Activated T-cell treated with anti-CD3 and anti-CD28 coated beads, Interleukin-2, amount 50 U/mL, for 48 hours (primary cell): ENCODE measurements around the gene CBY2.
A peak's percentile ranks its signal among the peaks of the same experiment; 100 is the strongest.
"Not testable (repeated sequence)": the region's sequence is repeated elsewhere in the genome, so short reads cannot be mapped to it uniquely, and the experiment has no call there.

Experiments
- DNase-seq, 2 experiments: peaks; one replicate each; pipeline ENCODE4 v3.0.0-alpha.2; 2020

CBY2 gene

DNA sequence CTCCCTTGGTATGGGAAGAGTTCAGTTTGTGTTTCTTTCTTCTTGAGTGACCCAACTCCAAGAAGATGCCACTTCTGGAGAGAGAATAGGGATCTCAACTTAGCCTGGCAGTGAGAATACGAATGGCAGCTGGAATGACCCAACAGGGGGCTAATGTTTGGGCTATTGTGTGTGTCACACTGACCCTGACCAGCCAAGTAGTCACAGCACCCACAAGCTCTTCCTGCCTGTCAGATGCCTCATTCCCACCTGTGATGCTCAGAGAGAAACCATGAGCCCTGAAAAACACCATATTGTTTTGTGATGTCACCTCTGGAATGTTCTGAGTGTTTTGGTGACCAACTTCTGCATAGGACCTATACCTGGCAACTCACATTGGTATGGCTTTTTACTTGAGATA is at the start of gene CBY2:
CBY2 (plus strand) TSS at position 233 of the 400 bp plus-strand sequence; CDS start at position 304, 71 bp downstream.
- DNase-seq = no peak

DNA sequence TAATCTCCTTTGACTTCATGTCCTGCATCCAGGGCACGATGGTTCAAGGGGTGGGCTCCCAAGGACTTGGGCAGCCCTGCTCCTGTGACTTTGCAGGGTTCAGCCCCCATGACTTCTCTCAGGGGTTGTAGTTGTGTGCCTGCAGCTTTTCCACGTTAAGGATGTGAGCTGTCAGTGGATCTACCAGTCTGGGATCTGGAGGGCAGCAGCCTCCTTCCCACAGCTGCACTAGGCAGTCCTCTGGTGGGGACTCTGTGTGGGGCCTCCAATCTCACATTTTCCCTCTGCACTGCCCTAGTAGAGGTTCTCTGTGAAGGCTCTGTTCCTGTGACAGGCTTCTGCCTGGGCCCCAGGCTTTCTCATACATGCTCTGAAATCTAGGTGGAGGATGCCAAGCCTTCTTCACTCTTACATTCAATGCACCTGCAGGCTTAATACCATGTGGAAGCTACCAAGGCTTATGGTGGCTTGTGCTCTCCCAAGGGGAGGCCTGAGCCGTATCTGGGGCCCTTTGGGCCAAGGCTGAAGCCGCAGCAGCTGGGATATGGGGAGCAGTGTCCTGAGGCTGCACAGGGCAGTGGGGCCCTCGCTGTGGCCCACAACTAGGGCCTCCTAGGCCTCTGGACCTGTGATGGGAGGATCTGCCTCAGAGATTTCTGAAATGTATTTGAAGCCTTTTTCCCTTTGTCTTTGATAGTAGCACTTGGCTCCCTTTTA is 47.3 kb upstream of the CBY2 start:
- no peak for DNase-seq

GRCh38 chr13:45658586-45659235 is 43.4 kb upstream of the CBY2 start:
- no peak for DNase-seq

GRCh38 chr13:45659536-45659935 is 42.6 kb upstream of the CBY2 start:
- no peak for DNase-seq

DNA sequence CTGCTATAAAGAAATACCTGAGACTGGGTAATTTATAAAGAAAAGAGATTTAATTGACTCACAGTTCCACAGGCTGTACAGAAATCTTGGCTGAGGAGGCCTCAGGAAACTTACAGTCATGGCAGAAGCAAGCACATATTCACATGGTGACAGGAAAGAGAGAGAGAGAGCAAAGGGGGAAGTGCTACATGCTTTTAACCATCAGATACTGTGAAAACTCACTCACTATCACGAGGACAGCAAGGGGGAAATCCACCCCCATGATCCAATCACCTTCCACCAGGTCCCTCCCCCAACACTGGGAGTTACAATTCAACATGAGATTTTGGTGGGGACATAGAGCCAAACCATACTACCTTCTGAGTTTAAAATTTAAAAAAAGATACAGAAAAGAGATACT is 41.7 kb upstream of the CBY2 start:
- DNase-seq = not testable (repeated sequence)

DNA sequence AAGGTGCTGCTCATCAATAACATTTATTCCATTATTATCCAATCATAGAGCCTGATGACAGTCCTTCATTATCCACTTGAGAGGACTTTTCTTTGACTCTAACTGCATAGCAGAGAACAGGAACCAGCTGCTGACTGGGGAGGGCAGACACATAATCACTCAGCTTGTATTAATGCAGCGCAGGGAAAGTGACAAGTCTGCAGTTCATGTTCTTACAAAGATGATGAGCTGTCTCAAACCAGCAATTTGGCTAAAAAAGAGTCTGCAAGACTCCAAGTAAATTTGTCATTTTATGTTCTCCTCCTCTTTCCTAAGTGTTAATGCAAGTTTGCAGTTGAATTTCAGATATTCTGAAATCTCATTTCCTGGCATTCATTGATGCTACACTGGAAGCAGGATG is 40.0 kb upstream of the CBY2 start:
- no peak for DNase-seq

DNA sequence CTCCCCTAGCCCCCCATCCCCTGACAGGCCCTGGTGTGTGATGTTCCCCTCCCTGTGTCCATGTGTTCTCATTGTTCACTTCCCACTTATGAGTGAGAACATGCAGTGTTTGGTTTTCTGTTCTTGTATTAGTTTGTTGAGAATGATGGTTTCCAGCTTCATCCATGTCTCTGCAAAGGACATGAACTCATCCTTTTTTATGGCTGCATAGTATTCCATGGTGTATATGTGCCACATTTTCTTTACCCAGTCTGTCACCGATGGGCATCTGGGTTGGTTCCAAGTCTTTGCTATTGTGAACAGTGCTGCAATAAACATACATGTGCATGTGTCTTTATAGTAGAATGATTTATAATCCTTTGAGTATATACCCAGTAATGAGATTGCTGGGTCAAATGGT is 39.2 kb upstream of the CBY2 start:
- not testable (repeated sequence) for DNase-seq

DNA sequence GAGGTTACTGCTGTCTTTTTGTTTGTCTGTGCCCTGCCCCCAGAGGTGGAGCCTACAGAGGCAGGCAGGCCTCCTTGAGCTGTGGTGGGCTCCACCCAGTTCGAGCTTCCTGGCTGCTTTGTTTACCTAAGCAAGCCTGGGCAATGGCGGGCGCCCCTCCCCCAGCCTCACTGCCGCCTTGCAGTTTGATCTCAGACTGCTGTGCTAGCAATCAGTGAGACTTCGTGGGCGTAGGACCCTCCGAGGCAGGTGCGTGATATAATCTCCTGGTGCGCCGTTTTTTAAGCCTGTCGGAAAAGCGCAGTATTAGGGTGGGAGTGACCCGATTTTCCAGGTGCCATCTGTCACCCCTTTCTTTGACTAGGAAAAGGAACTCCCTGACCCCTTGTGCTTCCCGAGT is 32.5 kb upstream of the CBY2 start:
- DNase-seq = not testable (repeated sequence)

DNA sequence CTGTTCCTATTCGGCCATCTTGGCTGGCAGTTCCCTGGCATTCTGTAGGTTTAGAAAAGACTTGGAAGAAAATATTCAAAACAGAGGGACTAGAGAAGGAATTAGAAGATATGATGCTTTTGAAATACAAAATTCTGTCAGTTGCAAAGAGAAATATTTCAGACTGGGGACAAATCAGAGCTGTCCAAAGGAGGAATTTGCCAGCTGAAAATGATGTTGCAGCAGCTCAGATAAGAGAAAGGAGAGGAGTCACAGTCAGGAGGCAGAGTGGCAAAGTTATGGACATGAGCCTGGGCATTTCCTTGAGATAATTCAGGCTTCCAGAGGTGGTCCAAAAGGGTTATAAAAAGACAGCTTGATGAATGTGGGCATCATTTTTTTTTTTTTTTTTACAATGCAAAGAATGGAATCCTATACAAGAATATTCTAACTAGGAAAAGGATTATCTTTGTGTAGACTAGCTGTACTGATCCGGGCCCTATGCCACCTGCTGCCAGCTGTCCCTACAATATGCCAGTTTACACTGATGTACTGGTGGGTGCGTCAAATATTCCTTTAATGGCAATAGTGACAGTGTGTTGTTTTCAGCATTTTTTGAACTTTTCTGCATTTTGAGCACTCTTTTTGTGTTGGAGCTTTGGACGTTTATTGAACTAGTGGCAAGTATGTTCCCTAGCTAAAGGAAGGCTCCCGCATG is 31.8 kb upstream of the CBY2 start:
- DNase-seq = no peak

- DNase-seq = no peak
These were observed 27.2 kb upstream of the CBY2 start for GRCh38 chr13:45674908-45675307.

DNA sequence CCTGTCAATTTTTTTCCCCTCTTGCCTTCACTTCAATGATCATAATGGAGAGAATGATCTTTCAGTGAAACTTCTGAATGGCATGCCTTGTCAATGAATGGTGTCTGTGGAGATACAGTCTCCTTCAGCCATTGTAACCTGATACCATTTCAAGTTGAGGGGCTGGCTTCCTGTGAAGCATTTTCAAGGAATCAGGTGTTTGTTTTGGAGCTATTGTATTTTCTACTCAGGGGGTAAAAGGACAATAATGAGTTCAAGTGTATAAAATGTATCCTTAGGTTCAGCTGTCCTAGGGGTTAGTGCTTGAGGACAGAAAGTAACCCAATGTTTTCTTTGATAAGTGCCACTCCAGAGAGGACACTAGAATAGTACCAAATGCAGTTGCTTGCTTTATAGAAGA is 23.8 kb upstream of the CBY2 start:
- DNase-seq = no peak

- DNase-seq = no peak
These were observed 21.0 kb upstream of the CBY2 start for GRCh38 chr13:45681113-45681512.

GRCh38 chr13:45682494-45683008 is 19.6 kb upstream of the CBY2 start:
- DNase-seq = no peak

DNA sequence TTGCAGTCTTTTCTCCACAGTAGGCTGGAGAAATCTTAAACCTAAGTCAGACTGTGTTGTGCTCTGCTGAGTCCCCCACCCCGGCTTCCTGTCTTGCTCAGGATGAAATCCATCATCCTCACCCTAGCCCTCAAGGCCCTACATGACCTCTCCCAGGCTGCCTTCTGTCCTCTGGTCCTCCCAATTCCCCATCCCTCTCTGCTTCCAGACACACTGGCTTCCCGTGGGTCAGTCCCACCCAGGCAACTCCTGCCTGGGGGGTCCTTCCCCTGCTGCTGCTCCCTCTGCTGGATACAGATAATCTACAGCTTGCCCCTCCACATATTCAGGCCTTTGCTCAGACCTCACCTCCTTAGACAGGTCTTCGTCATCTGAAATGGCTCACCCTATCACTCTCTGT is 18.4 kb upstream of the CBY2 start:
- no peak for DNase-seq

DNA sequence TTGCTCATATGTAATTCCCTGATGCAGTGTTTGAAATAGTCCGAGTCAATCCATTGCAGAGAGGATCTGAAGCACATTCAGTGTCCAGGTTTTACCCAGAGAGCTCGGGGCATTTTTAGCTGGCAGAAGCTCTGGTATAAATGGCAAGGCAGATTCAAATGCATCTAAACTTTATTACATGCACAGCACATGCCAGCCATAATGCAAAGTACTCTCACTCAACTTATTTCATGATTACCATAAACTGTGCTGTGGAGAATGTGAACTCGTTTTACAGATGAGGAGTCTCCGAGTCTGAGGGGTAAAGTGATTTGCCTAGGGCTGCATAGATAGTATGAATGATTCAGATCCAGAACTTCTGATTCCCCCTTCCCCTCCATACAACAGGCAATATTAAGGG is 13.5 kb upstream of the CBY2 start:
- DNase-seq = no peak

- no peak for DNase-seq
These were observed 11.5 kb upstream of the CBY2 start for GRCh38 chr13:45690636-45691035.

- DNase-seq = no peak
These were observed 10.9 kb upstream of the CBY2 start for GRCh38 chr13:45691251-45691650.

GRCh38 chr13:45691667-45692066 is 10.5 kb upstream of the CBY2 start:
- DNase-seq = no peak

GRCh38 chr13:45695198-45695730 is 6.9 kb upstream of the CBY2 start:
- peak; percentile 33 to 37 for DNase-seq

DNA sequence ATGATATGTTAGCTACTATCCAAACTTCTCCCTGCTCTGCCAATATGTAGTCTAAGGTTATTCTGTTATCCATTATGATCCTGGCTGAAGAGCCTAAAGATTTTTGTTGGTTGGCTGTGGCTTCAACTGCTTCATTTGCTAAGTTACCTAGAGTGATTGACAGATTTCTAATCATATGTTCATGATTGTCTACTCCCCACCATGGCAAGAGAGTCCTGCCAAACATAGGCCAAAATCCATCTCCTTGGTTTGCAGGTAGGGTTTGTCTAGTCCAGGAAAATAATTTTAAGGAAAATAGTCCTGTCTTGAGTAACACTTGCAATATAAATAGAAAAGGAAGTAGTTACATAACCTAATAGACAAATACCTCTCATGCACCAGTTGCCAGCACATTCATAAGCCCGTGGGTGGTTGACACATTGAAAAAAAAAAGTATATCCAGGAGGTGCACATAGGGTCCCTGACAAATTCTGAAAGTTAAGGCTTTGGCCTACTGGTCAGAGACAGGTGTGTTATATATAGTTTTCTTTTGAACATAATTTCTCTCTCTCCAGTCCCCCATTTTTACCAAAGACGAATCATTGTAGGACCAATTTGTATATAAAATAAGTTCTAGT is 5.4 kb upstream of the CBY2 start:
- DNase-seq = no peak

GRCh38 chr13:45700971-45701900 is 884 bp upstream of the CBY2 start:
- no peak for DNase-seq

DNA sequence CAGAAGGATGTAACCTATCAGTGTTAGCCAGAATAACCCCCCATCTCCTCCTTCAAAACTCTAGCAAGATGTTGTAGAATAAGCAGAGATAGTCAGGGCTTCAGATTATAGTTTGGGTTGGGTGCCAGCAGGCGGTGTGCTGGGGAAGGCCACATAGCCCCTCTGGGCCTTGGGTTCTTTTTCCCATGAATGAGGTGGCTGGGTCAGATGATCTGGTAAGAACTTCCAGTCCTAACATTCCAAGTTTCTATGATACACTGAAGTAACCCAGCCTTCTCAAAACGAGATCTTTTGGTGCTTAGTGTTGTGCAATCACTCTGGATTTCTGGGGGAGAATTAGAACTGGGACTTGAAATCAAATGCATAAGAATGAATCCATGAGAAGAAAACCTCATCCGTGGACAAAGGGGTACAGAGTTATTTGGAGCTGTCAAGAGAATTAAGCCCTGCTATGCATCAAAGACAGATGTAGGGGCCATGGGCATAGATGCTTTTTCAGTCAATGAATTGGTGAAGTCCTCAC is 810 bp downstream of the CBY2 start:
- DNase-seq = no peak
